IPS DF 6.9 (cell line): Measurements from ENCODE around the gene RD3L.
"Not testable (repeated sequence)": the region's sequence is repeated elsewhere in the genome, so short reads cannot be mapped to it uniquely, and the experiment has no call there.

Experiments used
- DNase-seq: peaks from one replicate; pipeline ENCODE4 v3.0.0-alpha.2; 2013; ENCODE audit warnings: low read depth, low spot score
- H3K27ac ChIP-seq: one replicate; pipeline ENCODE4 v1.5.1; 2013; ENCODE audit warnings: low read length, control low read depth
- H3K27me3 ChIP-seq: 2 replicates; pipeline ENCODE4 v1.6.1; 2013; ENCODE audit warnings: mild to moderate bottlenecking, low read length; ENCODE audit not compliant: control insufficient read depth, insufficient read depth
- H3K36me3 ChIP-seq: 2 replicates; pipeline ENCODE4 v1.6.1; 2013; ENCODE audit warnings: low read length; ENCODE audit not compliant: control insufficient read depth, insufficient read depth
- H3K4me1 ChIP-seq: 2 replicates; pipeline ENCODE4 v1.6.1; 2013; ENCODE audit warnings: low read length; ENCODE audit not compliant: control insufficient read depth, insufficient read depth
- H3K4me3 ChIP-seq: 2 replicates; pipeline ENCODE4 v1.5.1; 2013; ENCODE audit warnings: mild to moderate bottlenecking, low read length
- H3K9me3 ChIP-seq: 2 replicates; pipeline ENCODE4 v1.6.1; 2013; ENCODE audit warnings: low read length, inconsistent platforms; ENCODE audit not compliant: control insufficient read depth, insufficient read depth
- WGBS: extraction: QIAGEN DNeasy Blood & Tissue Kit; methylation state at CpG from one replicate; pipeline ENCODE4 v1.1.7; 2013; ENCODE audit warnings: mixed read lengths, missing lambda C conversion rate; ENCODE audit not compliant: insufficient read length, insufficient coverage; 5-methylcytosine and 5-hydroxymethylcytosine counted together

Gene RD3L

GRCh38 chr14:103928011-103928890 is 14.1 kb downstream of the RD3L start, which contains the start of gene TDRD9:
TDRD9 (plus strand) TSS chr14:103928456; CDS start chr14:103928510, 54 bp downstream.
- Histone ChIP-seq H3K27me3 (no peaks in the 10 kb centered on the region), H3K9me3 (no peaks in the 10 kb centered on the region), H3K4me3 (no peak within 1 kb of the TSS), H3K27ac (no peak within 1 kb of the TSS), H3K4me1 (no peaks in the 10 kb centered on the region), H3K36me3 (no peaks in the 10 kb centered on the region)
- no CpG with 5 or more reads among the region's 97 CpGs for WGBS
- no peak for DNase-seq

- H3K27me3 ChIP-seq = no peaks in the 10 kb centered on the region
- DNase-seq = no peak
- H3K4me1 ChIP-seq = no peaks in the 10 kb centered on the region
- H3K9me3 ChIP-seq = no peaks in the 10 kb centered on the region
- H3K36me3 ChIP-seq = no peaks in the 10 kb centered on the region
- no peak overlapping the region for H3K27ac ChIP-seq
- no CpG with 5 or more reads among the region's 18 CpGs for WGBS
- no peak overlapping the region for H3K4me3 ChIP-seq
Measured at GRCh38 chr14:103927566-103927965, 14.8 kb downstream of the RD3L start.

DNA sequence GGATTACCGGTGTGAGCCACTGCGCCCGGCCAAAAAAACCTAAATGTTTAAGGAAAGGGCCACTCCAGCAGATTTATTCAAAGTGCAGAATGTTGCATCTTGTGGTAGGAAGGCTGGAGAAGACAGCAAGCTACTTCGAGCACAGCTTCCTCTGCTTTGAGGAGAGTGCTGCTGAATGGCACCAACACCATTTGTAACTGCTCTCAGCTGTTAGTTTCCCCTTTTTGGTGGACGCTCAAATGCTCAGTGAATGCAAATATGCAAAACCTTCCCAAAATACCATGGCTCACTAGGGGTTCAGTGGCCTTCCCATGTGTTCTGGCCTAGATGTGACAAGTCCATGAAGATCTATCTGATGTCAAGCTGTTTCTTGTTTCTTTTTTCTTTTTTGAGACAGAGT is 17.0 kb downstream of the RD3L start:
- Histone ChIP-seq H3K36me3 (no peaks in the 10 kb centered on the region), H3K4me3 (no peak overlapping the region), H3K9me3 (no peaks in the 10 kb centered on the region), H3K27me3 (no peaks in the 10 kb centered on the region), H3K4me1 (no peaks in the 10 kb centered on the region), H3K27ac (no peak overlapping the region)
- no peak for DNase-seq
- WGBS = no CpG with 5 or more reads among the region's 5 CpGs

- no peaks in the 10 kb centered on the region for H3K4me1 ChIP-seq
- WGBS = no CpG with 5 or more reads among the region's 6 CpGs
- no peak overlapping the region for H3K27ac ChIP-seq
- no peaks in the 10 kb centered on the region for H3K36me3 ChIP-seq
- H3K27me3 ChIP-seq = no peaks in the 10 kb centered on the region
- no peak for DNase-seq
- H3K9me3 ChIP-seq = no peaks in the 10 kb centered on the region
- no peak overlapping the region for H3K4me3 ChIP-seq
Measured at GRCh38 chr14:103923863-103924262, 18.5 kb downstream of the RD3L start.

- H3K27me3 ChIP-seq, DNase-seq, H3K36me3 ChIP-seq, H3K27ac ChIP-seq, H3K4me3 ChIP-seq, H3K4me1 ChIP-seq, H3K9me3 ChIP-seq: not testable (repeated sequence)
- WGBS = no CpG with 5 or more reads among the region's 12 CpGs
Measured at GRCh38 chr14:103921855-103922200, 20.5 kb downstream of the RD3L start.

DNA sequence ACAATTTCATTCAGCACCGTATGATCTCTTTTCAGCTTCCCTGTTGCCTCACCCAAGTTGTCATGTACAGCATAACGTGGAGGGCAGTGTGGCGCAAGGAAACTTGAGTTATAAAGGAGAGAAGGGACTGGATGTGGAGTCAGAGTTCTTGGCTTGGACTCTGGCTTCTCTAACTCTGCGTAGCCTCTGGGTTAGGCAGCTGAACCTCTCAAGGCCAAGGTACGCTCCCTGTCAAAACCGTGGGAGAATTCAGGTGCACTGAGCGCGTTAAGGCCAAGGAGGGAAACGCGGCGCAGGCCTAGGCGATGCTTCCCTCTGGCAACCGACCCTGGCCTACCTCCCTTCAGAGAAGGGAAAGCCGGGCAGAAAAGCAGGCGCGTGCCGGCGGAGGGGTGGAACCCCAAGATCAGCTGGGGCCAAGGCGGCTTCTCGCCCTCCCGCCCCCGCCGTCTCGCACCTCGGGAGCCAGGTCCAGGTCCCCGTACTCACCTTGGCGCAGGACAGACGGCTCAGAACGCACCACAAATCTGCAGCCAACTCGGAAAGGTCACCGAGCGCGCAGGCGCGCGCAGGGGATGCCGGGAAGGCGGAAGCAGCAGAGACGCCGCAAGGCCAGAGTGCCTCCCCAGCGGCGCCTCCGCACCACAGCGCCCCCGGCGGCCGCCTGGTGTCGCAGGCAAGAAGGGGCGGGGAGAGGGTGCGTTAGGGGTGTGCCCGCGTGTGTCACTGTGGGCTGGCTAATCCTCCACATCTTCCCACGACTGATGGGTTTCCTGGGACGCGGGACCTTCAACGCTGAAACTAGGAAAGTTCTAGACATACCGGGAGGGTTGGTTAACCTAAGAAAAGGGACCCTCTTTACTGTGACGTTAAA is 21.1 kb downstream of the RD3L start:
- Histone ChIP-seq H3K27me3 (no peaks in the 10 kb centered on the region), H3K9me3 (no peaks in the 10 kb centered on the region), H3K4me1 (no peaks in the 10 kb centered on the region), H3K36me3 (peaks cover 5% of the 10 kb centered on the region; the same call in 1 of the 2 replicates), H3K27ac (no peak overlapping the region), H3K4me3 (peak overlapping the region; percentile 84)
- DNase-seq = peak; percentile 63
- no CpG with 5 or more reads among the region's 58 CpGs for WGBS

DNA sequence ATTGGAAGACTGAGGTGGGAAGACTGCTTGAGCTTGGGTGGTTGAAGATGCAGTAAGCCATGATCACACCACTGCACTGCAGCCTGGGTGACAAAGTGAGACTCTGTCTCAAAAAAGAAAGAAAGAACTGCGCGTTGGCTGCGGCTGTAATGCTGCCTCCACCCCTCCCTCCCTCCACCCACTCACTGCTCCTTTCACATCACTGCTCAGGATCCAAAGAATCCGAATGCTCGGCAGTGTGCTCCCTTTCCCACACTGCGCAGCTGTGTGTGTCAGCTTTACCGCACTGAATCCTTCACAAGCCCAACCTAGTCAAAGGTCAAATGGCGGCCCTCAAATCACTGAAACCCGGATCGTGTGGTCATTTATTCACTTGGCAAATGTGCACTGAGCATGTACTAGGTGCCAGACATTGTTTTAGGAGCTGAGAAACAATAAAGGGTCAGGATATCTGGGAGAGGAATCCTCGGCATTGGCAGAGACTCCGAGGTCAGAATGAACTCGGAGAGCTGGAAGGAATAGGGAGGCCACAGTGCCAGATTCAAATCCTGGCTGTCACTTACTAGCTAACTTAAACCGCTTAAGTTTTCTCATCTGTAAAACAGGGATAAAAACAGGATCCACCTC is 25.6 kb downstream of the RD3L start:
- Histone ChIP-seq H3K4me1 (no peaks in the 10 kb centered on the region), H3K36me3 (peaks cover 5% of the 10 kb centered on the region; the same call in 1 of the 2 replicates), H3K9me3 (no peaks in the 10 kb centered on the region), H3K27me3 (no peaks in the 10 kb centered on the region), H3K4me3 (no peak overlapping the region), H3K27ac (no peak overlapping the region)
- no CpG with 5 or more reads among the region's 14 CpGs for WGBS
- DNase-seq = no peak

DNA sequence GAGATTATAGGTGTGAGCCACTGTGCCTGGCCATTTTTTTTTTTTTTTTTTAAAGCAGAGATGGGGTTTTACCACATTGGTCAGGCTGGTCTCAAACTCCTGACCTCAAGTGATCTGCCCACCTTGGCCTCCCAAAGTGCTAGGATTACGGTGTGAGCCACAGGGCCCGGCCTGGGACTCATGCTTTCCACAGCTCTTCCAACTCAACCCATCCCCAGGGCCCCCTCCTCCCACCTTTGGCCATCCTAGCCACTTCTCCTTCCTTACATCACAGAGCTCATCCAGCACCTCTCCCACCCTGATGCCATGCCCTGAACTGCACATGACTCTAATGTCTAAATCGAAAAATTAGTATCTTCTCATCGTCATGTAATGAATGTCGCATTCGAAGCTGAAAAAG is 26.7 kb downstream of the RD3L start:
- H3K36me3 ChIP-seq = peaks cover 5% of the 10 kb centered on the region; the same call in 1 of the 2 replicates
- no peak for DNase-seq
- H3K27me3 ChIP-seq = no peaks in the 10 kb centered on the region
- no CpG with 5 or more reads among the region's 6 CpGs for WGBS
- H3K27ac ChIP-seq = no peak overlapping the region
- H3K4me3 ChIP-seq = no peak overlapping the region
- no peaks in the 10 kb centered on the region for H3K4me1 ChIP-seq
- no peaks in the 10 kb centered on the region for H3K9me3 ChIP-seq

GRCh38 chr14:103910984-103911383 is 31.3 kb downstream of the RD3L start:
- no peak for DNase-seq
- Histone ChIP-seq H3K27me3 (no peaks in the 10 kb centered on the region), H3K4me3 (no peak overlapping the region), H3K9me3 (no peaks in the 10 kb centered on the region), H3K4me1 (peaks cover 2% of the 10 kb centered on the region; the same call in 1 of the 2 replicates), H3K27ac (no peak overlapping the region), H3K36me3 (no peaks in the 10 kb centered on the region; the same call in 1 of the 2 replicates)
- WGBS = no CpG with 5 or more reads among the region's 6 CpGs

- DNase-seq = peak; percentile 82
- no peaks in the 10 kb centered on the region for H3K9me3 ChIP-seq
- no peak overlapping the region for H3K27ac ChIP-seq
- no CpG with 5 or more reads among the region's 20 CpGs for WGBS
- H3K4me1 ChIP-seq = peaks cover 2% of the 10 kb centered on the region; the same call in 1 of the 2 replicates
- no peak overlapping the region for H3K4me3 ChIP-seq
- H3K36me3 ChIP-seq = no peaks in the 10 kb centered on the region; the same call in 1 of the 2 replicates
- no peaks in the 10 kb centered on the region for H3K27me3 ChIP-seq
Measured at GRCh38 chr14:103910262-103910935, 31.9 kb downstream of the RD3L start.
